K562 (cell line): Measurements from ENCODE around the gene NACAD. TPM values are rescaled to one million over a fixed set of nuclear protein-coding genes. Genes with fewer than 3 reads are reported as not detected.
A peak's percentile ranks its signal among the peaks of the same experiment; 100 is the strongest.

Experiments used
- ARID2 ChIP-seq: fragments of 450-650 bp; IDR thresholded peaks from 2 replicates; pipeline ENCODE4 v1.6.1; 2017; ENCODE audit warnings: antibody characterized with exemption, mild to moderate bottlenecking
- ARNT ChIP-seq, 2 experiments: fragments of 450-650 bp; IDR thresholded peaks; 2 replicates each; pipeline ENCODE4 v1.6.1; 2016; ENCODE audit warnings: mild to moderate bottlenecking in 1 of 2
- CEBPB ChIP-seq: fragments of 450-650 bp; IDR thresholded peaks from 2 replicates; pipeline ENCODE4 v1.6.1; 2016; ENCODE audit warnings: missing genetic modification characterization, missing compliant biosample characterization
- FOXA3 ChIP-seq, 2 experiments: fragments of 450-650 bp in 1 of 2; sonication (generic) in 1 of 2; formaldehyde crosslinking; IDR thresholded peaks in 1 of 2; conservative IDR thresholded peaks in 1 of 2; 2 replicates each; pipeline versions ENCODE4 v1.4.0 to v1.8.0; 2020 to 2022; ENCODE audit warnings: mild to moderate bottlenecking in 2 of 2, missing genetic modification reagents in 1 of 2
- PML ChIP-seq: IDR thresholded peaks from 2 replicates; pipeline ENCODE4 v1.6.1; 2012; ENCODE audit warnings: low read length, inconsistent platforms
- PTBP1 ChIP-seq: fragments of 200-400 bp; formaldehyde crosslinking; IDR thresholded peaks from 2 replicates; pipeline ENCODE4 v1.6.1; 2017; ENCODE audit warnings: low read depth, low read length
- RB1 ChIP-seq: fragments of 450-650 bp; IDR thresholded peaks from 2 replicates; pipeline ENCODE4 v1.6.1; 2017; ENCODE audit warnings: low read depth, mild to moderate bottlenecking
- SMC3 ChIP-seq: conservative IDR thresholded peaks from 2 replicates; pipeline ENCODE4 v1.6.1; 2011; ENCODE audit warnings: low read depth, low read length, improper control_type of control experiment; ENCODE audit not compliant: insufficient read depth
- SNAPC5 ChIP-seq: fragments of 250-450 bp; sonication (Bioruptor Pico); IDR thresholded peaks from 2 replicates; pipeline ENCODE4 v1.8.0; 2021; ENCODE audit warnings: moderate library complexity, mild to moderate bottlenecking, inconsistent platforms
- TOE1 ChIP-seq, 2 experiments: fragments of 450-650 bp in 1 of 2; sonication (generic) in 1 of 2; formaldehyde crosslinking in 1 of 2; IDR thresholded peaks; 2 replicates each; pipeline versions ENCODE4 v1.7.1 to v1.8.0; 2016 to 2022; ENCODE audit warnings: borderline replicate concordance in 2 of 2, mild to moderate bottlenecking in 2 of 2, antibody characterized with exemption in 1 of 2, inconsistent platforms in 1 of 2, low read depth in 1 of 2, missing genetic modification reagents in 1 of 2, moderate library complexity in 1 of 2
- USF2 ChIP-seq: sonication (generic); formaldehyde crosslinking; IDR thresholded peaks from 2 replicates; pipeline ENCODE4 v1.5.0; 2020; ENCODE audit warnings: missing genetic modification reagents
- ZNF280B ChIP-seq: fragments of 250-450 bp; sonication (Bioruptor Pico); IDR thresholded peaks from 2 replicates; pipeline ENCODE4 v1.5.1; 2021; ENCODE audit warnings: mild to moderate bottlenecking
- polyA plus RNA-seq, 8 experiments: library from polyadenylated mRNA; depleted of rRNA in 4 of 8; stranded (reverse) in 5 of 8; unstranded in 3 of 8; fragments of >200 nt; fragmentation: Nextera tagmentation in 2 of 8; fragmentation: Illumina TruSeq in 1 of 8; extraction: Ambion mirVana in 2 of 8; extraction: Trizol in 1 of 8; gene quantifications; 2 replicates each; pipeline versions ENCODE4 v1.2.1 to v1.2.3, GENCODE V29; 2011 to 2014; ENCODE audit warnings: inconsistent platforms in 1 of 8, missing spikeins in 1 of 8
- total RNA-seq, 7 experiments: library from RNA; depleted of rRNA in 6 of 7; stranded (reverse); fragments of >200 nt in 6 of 7; fragmentation: Illumina TruSeq in 2 of 7; extraction: Trizol in 2 of 7; gene quantifications; 2 replicates each; pipeline versions ENCODE4 v1.2.1 to v1.2.3, GENCODE V29; 2011 to 2021; ENCODE audit warnings: low replicate concordance in 1 of 7
- TF ChIP-seq, protein P1 (sequence below), 2 experiments: fragments of 450-650 bp; IDR thresholded peaks; 2 replicates each; pipeline ENCODE4 v1.6.1; 2016
- TF ChIP-seq, protein P2 (sequence below): fragments of 250-450 bp; sonication (Bioruptor Pico); IDR thresholded peaks from 2 replicates; pipeline ENCODE4 v1.4.0; 2020

Gene NACAD
- total and polyA plus RNA-seq, 9 of the 15 experiments (the other 6 are each of a cell fraction or from before 2014, with no cell fraction given): under 0.01 to 0.03 (median 0.02) TPM; not detected in 5

DNA sequence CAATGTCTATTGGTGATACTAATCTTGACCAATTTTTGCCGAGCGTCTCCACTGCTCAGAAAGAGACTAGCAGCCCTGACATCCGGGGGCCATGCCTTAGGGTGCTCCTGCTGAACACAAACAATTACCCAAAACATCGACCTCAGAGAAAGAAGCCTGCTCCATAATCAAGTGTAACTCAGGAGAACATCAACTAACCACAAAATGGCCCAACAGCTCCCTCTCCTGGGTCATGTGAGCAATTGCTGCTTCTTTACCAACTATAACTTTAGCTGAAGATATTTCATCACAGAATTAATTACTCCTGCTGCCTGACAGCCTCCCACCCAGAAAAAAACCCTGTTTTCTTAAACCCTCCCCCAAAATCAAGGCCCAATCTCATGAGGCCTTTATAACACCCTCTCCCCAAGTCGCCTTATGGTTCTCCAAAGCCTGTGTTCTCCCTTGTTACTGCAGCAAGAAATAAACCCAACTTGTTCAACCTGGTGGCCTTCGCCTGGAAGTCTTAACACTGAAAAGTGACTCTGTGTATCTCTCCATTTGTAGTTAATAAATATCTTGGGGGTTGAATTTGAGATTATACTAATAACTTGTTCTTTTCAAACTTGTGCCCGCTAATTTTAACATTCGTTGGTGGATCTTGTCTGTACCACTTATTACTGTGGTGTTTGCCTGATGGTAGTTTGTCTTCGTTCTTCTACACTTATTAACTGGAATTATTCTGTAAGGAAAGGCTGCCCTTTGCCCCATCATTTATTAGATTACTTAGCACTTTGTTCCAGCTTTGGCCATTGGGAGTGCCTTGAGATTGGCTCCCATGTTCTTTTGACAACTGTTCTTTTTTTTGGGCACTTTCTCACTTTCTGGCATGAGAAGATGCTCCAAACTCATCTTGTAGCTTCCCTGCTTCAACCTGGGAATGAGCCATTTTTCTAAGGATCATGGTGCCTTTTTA, 47.6 kb upstream of the NACAD start (continued):
- TF ChIP-seq USF2 (no peak), SMC3 (peak; percentile 88), TOE1 (IDR thresholded peaks at IDR 0.05; ENCODE audit: borderline replicate concordance) (no peak), TOE1 (CRISPR knock-in tag; IDR thresholded peaks at IDR 0.05; ENCODE audit: borderline replicate concordance, low read depth) (no peak), FOXA3 (CRISPR knock-in tag; conservative IDR thresholded peaks at IDR 0.05 in 1 of 2, IDR thresholded peaks at IDR 0.05 in 1 of 2) (no peak), PML (no peak), ZNF280B (CRISPR knock-in tag) (no peak), ARID2 (peak; percentile 84), RB1 (peak; percentile 35; the same call in 1 of the 2 replicates), ARNT (IDR thresholded peaks at IDR 0.05) (peak in 1 of 2 experiments; percentile 49; a peak in 1 of 4 replicates), PTBP1 (no peak), CEBPB (tag) (peak; percentile 68), SNAPC5 (CRISPR knock-in tag) (no peak)
- TF ChIP-seq, protein P1, sequence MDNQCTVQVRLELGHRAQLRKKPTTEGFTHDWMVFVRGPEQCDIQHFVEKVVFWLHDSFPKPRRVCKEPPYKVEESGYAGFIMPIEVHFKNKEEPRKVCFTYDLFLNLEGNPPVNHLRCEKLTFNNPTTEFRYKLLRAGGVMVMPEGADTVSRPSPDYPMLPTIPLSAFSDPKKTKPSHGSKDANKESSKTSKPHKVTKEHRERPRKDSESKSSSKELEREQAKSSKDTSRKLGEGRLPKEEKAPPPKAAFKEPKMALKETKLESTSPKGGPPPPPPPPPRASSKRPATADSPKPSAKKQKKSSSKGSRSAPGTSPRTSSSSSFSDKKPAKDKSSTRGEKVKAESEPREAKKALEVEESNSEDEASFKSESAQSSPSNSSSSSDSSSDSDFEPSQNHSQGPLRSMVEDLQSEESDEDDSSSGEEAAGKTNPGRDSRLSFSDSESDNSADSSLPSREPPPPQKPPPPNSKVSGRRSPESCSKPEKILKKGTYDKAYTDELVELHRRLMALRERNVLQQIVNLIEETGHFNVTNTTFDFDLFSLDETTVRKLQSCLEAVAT (IDR thresholded peaks at IDR 0.05): 0 out of 4 replicates have a peak, but pooled peaks of 1 of the 2 experiments have one; percentile 48
- TF ChIP-seq, protein P2, sequence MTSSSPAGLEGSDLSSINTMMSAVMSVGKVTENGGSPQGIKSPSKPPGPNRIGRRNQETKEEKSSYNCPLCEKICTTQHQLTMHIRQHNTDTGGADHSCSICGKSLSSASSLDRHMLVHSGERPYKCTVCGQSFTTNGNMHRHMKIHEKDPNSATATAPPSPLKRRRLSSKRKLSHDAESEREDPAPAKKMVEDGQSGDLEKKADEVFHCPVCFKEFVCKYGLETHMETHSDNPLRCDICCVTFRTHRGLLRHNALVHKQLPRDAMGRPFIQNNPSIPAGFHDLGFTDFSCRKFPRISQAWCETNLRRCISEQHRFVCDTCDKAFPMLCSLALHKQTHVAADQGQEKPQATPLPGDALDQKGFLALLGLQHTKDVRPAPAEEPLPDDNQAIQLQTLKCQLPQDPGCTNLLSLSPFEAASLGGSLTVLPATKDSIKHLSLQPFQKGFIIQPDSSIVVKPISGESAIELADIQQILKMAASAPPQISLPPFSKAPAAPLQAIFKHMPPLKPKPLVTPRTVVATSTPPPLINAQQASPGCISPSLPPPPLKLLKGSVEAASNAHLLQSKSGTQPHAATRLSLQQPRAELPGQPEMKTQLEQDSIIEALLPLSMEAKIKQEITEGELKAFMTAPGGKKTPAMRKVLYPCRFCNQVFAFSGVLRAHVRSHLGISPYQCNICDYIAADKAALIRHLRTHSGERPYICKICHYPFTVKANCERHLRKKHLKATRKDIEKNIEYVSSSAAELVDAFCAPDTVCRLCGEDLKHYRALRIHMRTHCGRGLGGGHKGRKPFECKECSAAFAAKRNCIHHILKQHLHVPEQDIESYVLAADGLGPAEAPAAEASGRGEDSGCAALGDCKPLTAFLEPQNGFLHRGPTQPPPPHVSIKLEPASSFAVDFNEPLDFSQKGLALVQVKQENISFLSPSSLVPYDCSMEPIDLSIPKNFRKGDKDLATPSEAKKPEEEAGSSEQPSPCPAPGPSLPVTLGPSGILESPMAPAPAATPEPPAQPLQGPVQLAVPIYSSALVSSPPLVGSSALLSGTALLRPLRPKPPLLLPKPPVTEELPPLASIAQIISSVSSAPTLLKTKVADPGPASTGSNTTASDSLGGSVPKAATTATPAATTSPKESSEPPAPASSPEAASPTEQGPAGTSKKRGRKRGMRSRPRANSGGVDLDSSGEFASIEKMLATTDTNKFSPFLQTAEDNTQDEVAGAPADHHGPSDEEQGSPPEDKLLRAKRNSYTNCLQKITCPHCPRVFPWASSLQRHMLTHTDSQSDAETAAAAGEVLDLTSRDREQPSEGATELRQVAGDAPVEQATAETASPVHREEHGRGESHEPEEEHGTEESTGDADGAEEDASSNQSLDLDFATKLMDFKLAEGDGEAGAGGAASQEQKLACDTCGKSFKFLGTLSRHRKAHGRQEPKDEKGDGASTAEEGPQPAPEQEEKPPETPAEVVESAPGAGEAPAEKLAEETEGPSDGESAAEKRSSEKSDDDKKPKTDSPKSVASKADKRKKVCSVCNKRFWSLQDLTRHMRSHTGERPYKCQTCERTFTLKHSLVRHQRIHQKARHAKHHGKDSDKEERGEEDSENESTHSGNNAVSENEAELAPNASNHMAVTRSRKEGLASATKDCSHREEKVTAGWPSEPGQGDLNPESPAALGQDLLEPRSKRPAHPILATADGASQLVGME: no peak
